GM18508 (cell line): ENCODE measurements around the gene UNC45B.
"Not testable (repeated sequence)": the region's sequence is repeated elsewhere in the genome, so short reads cannot be mapped to it uniquely, and the experiment has no call there.

Source experiments
- ATAC-seq: cut with Tn5 transposase; IDR thresholded peaks from one replicate; pipeline ENCODE4 v1.9.1; 2021; ENCODE audit warnings: moderate number of reproducible peaks; ENCODE audit not compliant: insufficient read depth, unreplicated experiment

The UNC45B gene

DNA sequence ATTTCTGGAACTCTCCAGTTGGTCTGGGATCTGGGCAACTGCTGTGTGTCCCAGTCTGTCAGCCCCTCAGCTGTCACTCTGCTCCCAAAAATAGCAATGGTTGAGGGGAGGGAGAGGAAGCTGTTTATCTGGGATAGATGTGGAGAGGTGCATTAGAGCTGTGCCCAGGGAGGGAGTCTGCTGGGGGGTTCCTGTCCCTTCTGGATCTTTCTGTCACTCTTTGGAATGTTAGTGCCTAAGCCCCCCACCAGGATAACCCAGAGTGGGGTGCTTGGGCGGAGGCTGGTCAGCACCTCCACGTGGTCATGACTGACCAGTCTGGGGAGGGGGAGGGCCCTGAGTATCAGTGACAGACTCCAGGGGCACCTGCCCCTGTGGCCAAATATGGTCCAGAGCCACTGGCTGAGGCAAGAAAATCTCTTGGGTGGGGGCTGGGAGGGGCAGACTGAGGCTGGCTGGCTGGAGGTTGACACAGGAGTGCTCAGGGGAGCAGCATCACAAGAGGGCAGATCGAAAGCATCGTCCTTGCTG is at the start of gene UNC45B:
UNC45B (plus strand) TSS at position 443 of the 531 bp plus-strand sequence. CDS start 447 bp downstream, outside the sequence.
- ATAC-seq: no peak

GRCh38 chr17:35099908-35100307 is 47.7 kb upstream of the UNC45B start:
- no peak for ATAC-seq

- no peak for ATAC-seq
Observed at GRCh38 chr17:35101036-35101435, 46.6 kb upstream of the UNC45B start.

DNA sequence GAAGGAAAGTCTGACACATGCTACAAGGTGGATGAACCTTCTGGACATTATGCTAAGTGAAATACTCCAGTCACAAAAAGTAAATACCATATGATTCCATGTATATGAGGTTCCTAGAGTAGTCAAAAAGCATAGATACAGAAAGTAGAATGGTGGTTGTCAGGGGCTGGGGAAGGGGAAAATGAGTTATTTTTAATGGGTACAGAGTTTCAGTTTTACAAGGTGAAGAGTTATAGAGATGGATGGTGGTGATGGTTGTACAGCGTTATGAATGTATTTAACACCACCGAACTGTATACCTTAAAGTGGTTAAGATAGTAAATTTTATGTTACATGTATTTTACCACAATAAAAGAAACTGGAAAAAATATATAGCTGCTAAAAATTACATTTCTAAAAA is 45.9 kb upstream of the UNC45B start:
- ATAC-seq: no peak

DNA sequence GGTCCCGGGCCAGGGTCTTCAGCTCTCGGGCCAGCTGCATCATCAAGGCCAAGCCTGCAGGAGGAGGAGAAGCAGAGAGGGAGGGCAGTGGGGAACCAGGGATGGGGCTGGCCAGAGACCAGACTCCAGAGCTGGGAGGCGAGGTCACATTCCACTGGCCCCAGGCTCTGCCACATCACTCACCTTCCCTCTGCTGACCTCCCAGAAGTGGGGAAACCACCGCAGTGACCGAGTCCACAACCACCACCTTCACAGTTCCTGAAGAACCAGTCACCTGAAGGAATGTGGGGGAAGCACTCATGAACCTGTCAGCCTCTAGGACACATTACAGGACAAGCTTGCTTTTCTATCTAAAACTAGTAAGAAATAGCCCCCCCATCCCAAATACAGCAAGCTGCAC is 44.3 kb upstream of the UNC45B start:
- ATAC-seq: no peak

- no peak for ATAC-seq
Observed at GRCh38 chr17:35104844-35105450, 42.7 kb upstream of the UNC45B start.

DNA sequence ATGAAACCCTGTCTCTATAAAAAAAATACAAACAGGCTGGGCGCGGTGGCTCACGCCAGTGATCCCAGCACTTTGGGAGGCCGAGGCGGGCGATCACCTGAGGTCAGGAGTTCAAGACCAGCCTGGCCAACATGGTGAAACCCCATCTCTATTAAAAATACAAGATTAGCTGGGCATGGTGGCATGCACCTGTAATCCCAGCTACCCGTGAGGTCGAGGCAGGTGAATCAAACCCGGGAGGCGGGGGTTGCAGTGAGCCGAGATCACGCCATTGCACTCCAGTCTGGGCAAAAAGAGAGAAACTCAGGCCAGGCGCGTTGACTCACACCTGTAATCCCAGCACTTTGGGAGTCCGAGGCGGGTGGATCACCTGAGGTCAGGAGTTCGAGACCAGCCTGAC is 36.8 kb upstream of the UNC45B start:
- ATAC-seq: not testable (repeated sequence)

GRCh38 chr17:35116845-35117244 is 30.8 kb upstream of the UNC45B start:
- ATAC-seq: no peak

DNA sequence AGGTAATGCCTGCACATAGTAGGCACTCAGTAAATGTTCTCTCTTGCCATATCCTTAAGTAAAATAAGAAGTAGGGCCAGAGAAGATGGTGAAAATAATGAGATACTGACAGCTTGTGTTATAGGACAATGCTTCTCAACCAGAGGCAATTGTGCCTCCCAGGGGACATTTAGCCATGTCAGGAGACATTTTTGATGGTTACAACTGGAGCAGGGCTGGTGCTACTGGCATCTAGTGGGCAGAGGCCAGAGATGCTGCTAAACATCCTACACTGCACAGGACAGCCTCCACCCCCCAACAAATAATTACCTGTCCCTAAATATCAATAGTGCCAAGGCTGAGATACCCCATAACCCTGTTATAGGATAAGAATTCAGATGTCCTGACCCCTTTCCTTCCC is 29.6 kb upstream of the UNC45B start:
- no peak for ATAC-seq

DNA sequence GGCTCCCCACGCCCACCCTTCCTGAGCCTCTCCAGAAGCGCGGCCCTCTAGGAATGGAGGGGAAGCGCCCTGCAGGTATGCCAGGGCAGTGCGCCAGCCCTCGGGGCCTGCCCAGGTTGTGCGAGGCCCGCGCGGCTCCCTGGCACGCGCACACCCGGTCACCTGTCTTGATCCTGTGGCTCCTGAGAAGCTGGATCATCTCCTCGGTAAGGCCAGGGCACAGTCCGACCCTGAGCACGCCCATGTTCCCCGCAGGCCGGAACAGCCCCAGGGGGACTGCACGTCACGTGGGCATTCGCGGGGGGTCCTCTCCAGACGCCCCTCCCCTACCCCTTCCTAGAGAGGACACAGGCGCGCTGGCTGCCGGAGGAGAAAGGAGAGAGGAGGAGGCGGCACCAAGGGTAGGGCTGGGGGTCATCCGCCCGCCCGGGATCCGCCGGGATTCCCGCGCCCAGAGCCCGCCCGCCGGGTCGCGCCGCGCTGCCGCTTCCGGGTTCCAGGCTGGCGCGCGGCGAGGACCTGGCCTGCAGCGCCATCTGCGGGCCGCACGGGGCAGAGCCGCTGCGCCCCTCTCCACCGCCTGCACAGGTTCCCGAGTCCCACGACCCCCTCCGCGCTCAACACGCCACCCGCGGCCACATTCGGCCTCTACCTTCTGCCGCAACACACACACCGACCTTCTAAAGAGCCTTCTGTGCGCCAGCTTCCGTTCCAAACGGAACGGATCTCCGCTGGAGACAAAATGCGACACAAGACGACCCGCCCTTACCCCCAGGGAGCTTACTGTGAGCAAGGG is 28.0 kb upstream of the UNC45B start, which contains the start of gene RAD51D:
RAD51D (minus strand) TSS at position 491 of the 796 bp plus-strand sequence; CDS start at position 244, 247 bp downstream.
- ATAC-seq: no peak

- no peak for ATAC-seq
Observed at GRCh38 chr17:35121315-35121714, 26.3 kb upstream of the UNC45B start, which contains the start of gene FNDC8. Gene FNDC8 (plus strand): TSS chr17:35121615. CDS start chr17:35121694, 79 bp downstream.

DNA sequence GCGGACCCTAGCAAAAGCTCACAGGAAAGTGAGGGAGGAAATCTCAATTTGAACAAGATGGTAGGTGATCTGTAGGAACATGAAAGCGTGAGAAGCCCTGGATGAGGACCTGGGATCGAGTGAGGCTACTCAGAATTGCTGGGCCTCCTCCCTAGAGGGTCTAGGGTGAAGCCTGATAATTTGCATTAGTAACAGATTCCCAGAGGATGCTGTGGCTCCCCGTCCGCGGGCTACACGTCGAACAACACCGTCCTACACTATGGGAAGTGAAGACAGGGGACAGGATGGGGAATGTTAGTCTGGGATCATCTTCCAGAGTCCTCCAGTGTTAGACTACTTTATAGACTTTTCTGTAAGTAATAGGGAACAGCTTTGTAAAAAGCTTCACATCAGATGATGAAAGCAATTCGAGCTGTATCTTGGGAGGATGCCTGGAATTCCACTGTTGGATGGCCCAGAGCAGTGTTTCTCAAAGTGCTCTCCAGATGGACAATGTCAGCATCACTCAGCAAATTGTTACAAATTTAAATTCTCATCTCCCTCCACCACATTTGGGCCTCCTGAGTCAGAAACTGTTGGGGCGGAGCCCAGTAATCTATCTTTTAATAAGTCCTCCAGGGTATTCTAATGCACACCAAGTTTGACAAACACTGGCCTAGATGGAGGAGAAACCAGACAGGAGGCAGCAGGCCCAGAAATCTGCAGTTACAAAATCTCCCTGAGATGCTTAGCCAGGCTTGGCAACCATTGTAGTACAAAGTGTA is 19.7 kb upstream of the UNC45B start:
- ATAC-seq: no peak

GRCh38 chr17:35129154-35129972 is 18.3 kb upstream of the UNC45B start:
- no peak for ATAC-seq

GRCh38 chr17:35129973-35130351 is 17.7 kb upstream of the UNC45B start:
- ATAC-seq: no peak

DNA sequence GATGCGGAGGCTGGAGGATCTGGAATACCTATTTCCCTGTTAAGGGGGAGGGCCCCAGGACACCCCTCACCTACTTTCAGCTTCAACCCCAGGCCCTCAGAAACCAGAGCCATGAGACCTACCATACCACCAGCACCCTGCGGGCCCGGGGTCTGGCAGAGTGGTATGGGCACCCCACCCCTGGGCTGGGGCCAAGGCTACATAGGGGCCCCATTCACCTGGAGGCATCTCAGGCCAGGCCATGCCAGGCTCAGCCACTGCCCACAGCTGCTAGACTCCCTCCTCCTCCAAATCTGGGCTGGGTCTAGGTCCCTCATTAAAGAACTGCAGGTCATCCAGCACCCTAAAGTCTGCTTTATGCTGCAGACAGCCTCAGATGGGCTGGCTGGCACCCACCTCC is 17.2 kb upstream of the UNC45B start:
- no peak for ATAC-seq

GRCh38 chr17:35132099-35132498 is 15.5 kb upstream of the UNC45B start:
- ATAC-seq: no peak

GRCh38 chr17:35132816-35133550 is 14.6 kb upstream of the UNC45B start:
- ATAC-seq: no peak

DNA sequence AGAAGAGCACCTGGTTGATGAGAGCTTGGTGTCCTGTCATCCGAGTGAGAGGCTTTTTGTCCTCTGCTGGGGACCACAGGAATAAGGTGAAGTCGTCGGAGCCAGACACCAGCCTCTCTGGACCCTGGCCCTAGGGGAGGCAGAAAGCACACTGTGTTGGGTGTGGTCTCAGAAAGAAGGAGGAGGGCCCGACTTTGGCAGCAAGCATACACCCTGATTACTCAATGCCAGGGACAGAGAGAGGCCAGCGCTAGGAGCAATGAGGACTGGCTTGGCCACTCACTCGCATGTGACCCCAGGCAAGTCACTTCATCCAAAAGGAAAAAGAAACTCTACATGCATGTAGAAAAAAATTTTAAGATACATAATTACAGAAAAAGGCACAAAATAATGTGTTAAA is 12.3 kb upstream of the UNC45B start:
- no peak for ATAC-seq

DNA sequence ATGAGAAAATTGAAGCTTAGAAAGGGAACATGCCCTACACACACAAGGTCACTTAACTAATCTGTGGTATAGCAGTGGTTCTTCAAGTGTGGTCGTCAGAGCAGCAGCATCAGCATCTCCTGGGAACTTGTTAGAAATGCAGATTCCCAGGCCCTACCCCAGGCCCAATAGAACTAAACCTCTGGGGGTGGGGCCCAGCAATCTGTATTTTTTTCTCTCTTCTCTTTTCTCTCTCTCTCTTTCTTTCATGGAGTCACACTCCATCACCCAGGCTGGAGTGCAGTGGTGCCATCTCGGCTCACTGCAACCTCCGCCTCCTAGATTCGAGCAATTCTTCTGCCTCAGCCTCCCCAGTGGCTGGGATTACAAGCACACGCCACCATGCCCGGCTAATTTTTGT is 9.4 kb upstream of the UNC45B start:
- ATAC-seq: no peak
